ENCODE data around the gene SLC15A4. TPM values are rescaled to one million over a fixed set of nuclear protein-coding genes. Genes with fewer than 3 reads are reported as not detected.

SLC15A4 gene
- total and polyA plus RNA-seq, 10 donors: 19.0 to 92.4 (median 43.5) TPM

DNA sequence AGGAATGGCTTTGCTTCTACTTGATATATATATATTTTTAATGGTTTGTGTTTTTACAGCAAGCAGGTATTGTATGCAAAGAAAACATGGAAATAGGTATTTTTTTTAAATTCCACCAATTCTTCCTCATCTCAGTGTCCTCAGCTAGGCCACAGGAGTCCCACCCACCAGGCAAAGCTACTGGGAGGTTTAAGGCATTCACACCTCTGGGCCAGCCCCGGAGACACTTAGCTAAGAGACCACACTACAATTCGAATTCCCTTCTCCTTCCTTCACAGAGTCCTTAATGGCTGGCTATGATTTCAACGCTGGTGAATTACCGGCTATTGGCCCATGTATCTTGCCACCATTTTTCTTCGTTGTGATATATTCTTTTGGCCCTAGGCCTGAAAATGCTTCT lies 71.4 kb downstream of the SLC15A4 start:
- H3K9me3 ChIP-seq: peaks cover 0 to 6% (median 0%) of the 10 kb centered on the region in 8 donors
- 79 to 88% (median 83%) methylated on average over 5 of the region's 5 CpGs for WGBS, 5 donors
- intact Hi-C loops (cut with DNase I; ENCODE audit: low total_unique reads): no loop called here
- peaks cover 0 to 4% (median 0%) of the 10 kb centered on the region in 6 donors for H3K4me1 ChIP-seq
- TF ChIP-seq POLR2A (IDR thresholded peaks at IDR 0.05) (no peak), POLR2AphosphoS5 (IDR thresholded peaks at IDR 0.05) (no peak), CTCF (IDR thresholded peaks at IDR 0.05 in 8 of 11, conservative IDR thresholded peaks at IDR 0.05 in 3 of 11) (no peak)
- no peak overlapping the region for H3K4me3 ChIP-seq
- no peak overlapping the region for H3K27ac ChIP-seq
- DNase-seq: no peak
- no peaks in the 10 kb centered on the region for H3K36me3 ChIP-seq
- peaks cover 0 to 7% (median 0%) of the 10 kb centered on the region in 7 donors for H3K27me3 ChIP-seq (replicated peaks in 1 of 7)

DNA sequence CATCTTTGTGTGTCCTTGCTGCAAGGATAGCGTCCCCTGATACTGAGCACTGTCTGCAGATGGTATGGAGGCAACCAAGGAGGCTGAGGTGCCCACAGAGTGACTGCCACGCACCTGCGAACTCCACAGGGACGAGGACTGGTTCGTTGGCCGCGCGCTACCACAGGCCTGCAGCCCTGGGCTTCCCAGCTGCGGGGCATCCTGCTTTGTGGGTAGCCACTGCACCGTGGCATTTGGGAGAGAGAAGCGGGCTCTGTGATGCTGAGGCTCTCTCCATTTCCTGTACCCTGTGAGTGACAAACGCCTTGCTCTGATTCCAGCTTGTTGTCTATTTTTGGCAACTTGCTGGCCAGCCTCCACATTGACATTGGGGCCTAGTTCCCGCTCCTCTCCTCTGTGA lies 76.3 kb downstream of the SLC15A4 start:
- WGBS, 5 donors: 42 to 66% (median 61%) methylated on average over 13 of the region's 13 CpGs
- DNase-seq: no peak
- no peak for TF ChIP-seq CTCF (IDR thresholded peaks at IDR 0.05 in 8 of 11, conservative IDR thresholded peaks at IDR 0.05 in 3 of 11)
- no peak for TF ChIP-seq POLR2A (IDR thresholded peaks at IDR 0.05)
- TF ChIP-seq POLR2AphosphoS5 (IDR thresholded peaks at IDR 0.05): no peak

DNA sequence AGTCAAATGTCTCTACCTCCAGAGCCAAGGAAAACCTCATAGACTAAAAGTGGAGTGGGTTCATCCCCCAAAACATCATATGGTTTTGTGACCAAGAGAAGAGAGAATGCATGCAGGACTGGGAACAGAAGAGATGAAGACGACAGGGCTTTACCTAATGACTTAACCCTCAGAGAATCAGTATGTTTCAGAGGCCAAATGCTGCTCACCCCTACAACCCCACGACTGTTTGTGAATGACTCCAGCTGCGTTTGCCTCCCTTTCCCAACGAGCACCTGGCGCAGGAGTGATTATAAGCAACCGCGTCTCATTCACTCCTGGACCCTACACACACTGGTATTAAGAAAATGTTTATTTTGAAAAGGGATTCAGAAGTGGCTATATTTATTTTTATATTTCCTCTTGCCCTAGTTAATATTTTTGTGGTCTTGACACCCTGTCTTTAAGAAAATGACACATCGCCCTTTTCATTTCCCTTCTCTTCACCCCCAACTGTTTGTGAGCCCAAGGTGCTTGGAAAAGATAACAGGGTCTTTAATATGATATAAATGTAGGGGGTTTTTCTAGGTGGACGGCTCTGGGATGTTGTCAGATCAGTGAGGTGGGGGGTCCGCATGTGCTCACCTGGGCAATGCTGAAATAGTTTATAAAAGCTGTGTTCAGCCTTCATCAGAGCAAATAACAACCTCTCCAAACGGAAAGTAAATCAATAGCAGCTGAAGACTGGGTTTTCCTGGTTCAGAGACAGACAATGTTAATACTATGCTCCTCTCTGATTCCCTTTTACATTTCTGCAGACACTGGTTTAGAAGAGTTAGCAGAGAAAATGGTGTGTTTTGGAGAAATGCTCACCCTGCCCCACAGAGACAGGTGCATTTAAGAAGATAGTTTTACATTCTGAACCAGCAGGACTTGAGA lies 77.7 kb downstream of the SLC15A4 start:
- intact Hi-C loops (cut with DNase I; ENCODE audit: low total_unique reads): no loop called here
- Histone ChIP-seq H3K27me3 (replicated peaks in 1 of 7) (peaks cover 0 to 39% (median 0%) of the 10 kb centered on the region in 7 donors), H3K27ac (peak overlapping the region in 3 of 8 donors; percentile 35 to 68 (median 55)), H3K4me1 (peaks cover 0 to 16% (median 0%) of the 10 kb centered on the region in 6 donors), H3K36me3 (no peaks in the 10 kb centered on the region), H3K4me3 (no peak overlapping the region), H3K9me3 (no peaks in the 10 kb centered on the region)
- whole genome bisulfite sequencing, 5 donors: 37 to 46% (median 42%) methylated on average over 11 of the region's 11 CpGs
- TF ChIP-seq POLR2AphosphoS5 (IDR thresholded peaks at IDR 0.05): no peak
- DNase-seq: no peak

More for the DNA sequence above, 76.3 kb downstream of the SLC15A4 start:
- Histone ChIP-seq H3K27ac (peak overlapping the region in 3 of 8 donors; percentile 35 to 68 (median 55)), H3K4me3 (no peak overlapping the region), H3K27me3 (replicated peaks in 1 of 7) (peaks cover 0 to 29% (median 0%) of the 10 kb centered on the region in 7 donors), H3K36me3 (no peaks in the 10 kb centered on the region), H3K4me1 (peaks cover 0 to 16% (median 0%) of the 10 kb centered on the region in 6 donors), H3K9me3 (no peaks in the 10 kb centered on the region)
- intact Hi-C loops (cut with DNase I; ENCODE audit: low total_unique reads): no loop called here

DNA sequence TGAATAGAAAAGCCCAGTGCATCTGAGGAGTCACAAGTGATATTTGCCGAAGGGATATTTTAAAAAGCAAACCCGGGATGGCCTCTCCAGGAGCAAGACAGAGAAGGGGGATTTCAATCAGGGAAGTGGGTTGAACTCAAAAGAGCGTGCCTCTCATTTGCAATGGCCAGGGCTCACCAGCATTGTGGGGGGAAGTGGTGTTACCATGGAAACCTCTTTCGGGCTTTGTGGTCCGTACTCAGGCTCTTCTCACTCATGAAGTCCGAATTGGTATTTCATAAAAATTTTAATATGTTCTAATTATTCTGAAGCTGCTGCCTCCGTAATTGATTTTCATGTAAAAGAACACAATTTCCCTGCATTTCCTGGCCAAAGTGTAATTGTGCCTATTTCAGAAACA lies 79.8 kb downstream of the SLC15A4 start:
- intact Hi-C loops (cut with DNase I; ENCODE audit: low total_unique reads): no loop called here
- DNase-seq: no peak
- H3K27ac ChIP-seq: peak overlapping the region in 2 of 8 donors; percentile 55 to 57
- no peaks in the 10 kb centered on the region for H3K36me3 ChIP-seq
- no peak overlapping the region for H3K4me3 ChIP-seq
- TF ChIP-seq CTCF (IDR thresholded peaks at IDR 0.05 in 8 of 11, conservative IDR thresholded peaks at IDR 0.05 in 3 of 11) (no peak), POLR2AphosphoS5 (IDR thresholded peaks at IDR 0.05) (no peak), POLR2A (IDR thresholded peaks at IDR 0.05) (no peak)
- WGBS, 5 donors: 57 to 69% (median 65%) methylated on average over 7 of the region's 7 CpGs
- H3K9me3 ChIP-seq: peaks cover 0 to 17% (median 10%) of the 10 kb centered on the region in 8 donors
- H3K27me3 ChIP-seq (replicated peaks in 1 of 7): peaks cover 0 to 39% (median 0%) of the 10 kb centered on the region in 7 donors
- peaks cover 0 to 16% (median 0%) of the 10 kb centered on the region in 6 donors for H3K4me1 ChIP-seq

Other genes with a start within 250 kb of the SLC15A4 start
- gene GLT1D1, start 29.5 kb upstream of the SLC15A4 start, total RNA-seq: 10 to 100 TPM in 6 of 7 donors, 1 to 10 TPM in 1; 7.8 to 41.4 (median 21.3) TPM
- gene GLT1D1, start 29.5 kb upstream of the SLC15A4 start, polyA plus RNA-seq: 1 to 10 TPM in 2 of 3 donors, under 1 TPM in 1; 0.41 to 3.2 (median 1.6) TPM

All from spleen (tissue), 11 donors.